Midbrain (tissue), 1 donor: ENCODE measurements around the gene TNFRSF1A.

Experiments used
- DNase-seq: peaks from one replicate; lab custom pipeline; 2025; lab: John Stamatoyannopoulos, UW

Gene TNFRSF1A

DNA sequence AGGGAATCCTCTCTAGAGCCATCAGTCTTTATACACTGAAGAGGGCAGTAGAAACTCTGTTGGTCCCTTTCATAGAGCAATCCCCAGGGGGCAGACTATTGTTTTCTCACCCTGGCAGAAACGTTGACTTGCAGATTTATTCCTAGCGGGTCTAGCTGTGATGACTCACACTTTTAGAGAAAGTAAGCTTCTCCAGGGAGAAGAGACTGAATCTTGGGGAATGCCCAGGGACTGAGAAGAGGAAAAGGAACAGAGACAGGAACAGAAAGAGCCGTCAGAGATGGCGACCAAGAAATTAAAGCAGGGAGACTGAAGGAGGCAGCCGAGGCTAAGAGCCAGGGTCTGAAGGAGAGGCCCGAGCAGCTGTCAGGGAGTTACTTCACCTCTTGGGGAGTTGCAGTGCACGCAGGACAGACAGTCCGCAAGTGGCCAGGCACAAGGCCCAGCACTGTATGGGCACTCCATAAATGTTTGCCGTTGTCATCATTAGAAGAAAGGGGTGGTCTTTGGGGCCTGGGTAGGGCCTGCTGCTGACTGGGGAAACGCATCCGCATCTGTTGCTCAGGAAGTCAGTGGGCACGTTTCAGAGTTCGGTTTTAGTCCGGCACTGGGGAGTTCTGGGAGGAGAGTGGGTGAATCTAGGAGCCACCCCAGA is 18.4 kb downstream of the TNFRSF1A start:
- DNase-seq: peak; percentile 63

DNA sequence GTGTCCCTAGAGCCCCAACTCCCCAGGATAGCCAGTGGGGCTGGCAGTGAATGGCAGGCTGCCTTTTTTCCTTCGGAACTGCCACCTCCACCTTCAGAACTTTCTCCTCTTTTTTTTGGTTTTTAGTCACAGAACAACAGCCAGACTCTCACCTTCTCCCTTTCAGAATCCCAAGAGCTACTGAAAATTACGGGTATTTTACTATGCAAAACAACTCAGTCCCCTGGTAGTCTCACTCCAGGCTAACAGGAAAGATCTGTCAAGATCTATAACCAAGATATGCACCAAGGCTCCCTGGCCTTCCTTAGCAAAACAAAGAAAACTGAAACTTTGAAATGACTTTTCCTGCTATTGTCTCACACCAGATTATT is 18.9 kb downstream of the TNFRSF1A start:
- DNase-seq: no peak

DNA sequence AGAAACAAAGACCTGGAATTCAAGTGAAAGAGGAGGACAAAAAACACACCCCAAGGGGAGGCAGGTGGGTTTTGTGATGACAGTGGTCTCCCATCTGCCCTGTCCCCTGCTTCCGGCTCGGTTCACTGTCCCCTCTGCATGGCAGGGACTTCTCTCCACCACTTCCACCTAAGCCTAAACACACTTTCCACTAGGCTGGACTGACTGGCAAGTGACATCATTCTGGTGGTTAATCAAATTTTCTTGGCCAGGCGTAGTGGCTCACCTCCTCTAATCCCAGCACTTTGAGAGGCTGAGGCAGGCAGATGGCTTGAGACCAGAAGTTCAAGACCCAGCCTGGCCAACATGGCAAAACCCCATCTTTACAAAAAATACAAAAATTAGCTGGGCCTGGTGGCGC is 19.5 kb downstream of the TNFRSF1A start:
- DNase-seq: no peak

DNA sequence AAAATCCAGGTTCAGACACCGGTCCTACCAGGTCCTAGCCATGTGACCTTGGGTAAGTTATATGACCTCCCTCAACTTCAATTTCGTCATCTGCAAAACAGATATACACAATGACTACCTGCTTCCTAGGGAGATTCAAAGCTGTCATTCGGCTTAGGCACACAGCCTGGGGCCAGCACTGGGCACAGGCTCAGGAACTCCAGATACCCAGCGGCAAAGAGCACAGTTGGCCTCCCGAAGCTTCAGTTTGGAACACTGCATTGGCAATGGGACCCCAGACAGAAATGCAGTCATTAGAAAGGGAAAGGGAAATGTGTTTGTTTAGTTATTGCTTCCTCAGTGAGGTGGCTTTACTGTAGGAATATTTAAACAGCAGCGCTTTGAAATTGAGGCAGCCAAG is 20.0 kb downstream of the TNFRSF1A start:
- no peak for DNase-seq

DNA sequence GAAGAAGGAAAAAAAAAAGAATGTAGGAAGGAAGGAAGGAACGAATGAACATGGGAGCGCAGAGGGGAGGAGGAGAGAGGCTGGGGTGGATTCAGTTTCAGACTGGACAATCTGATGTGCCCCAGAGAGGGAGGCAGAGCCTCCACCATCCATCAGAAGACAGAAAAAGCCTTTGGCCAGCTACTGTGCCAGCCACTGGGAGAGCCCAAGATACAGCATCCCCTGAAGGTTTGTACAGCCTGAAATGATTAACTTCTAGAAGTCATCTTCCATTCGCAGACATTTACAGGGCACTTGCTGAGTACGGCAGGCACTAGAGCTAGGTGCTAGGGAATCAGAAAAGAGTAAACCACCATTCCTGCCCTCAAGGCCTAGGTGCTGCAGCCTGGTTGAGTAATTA is 22.4 kb downstream of the TNFRSF1A start:
- DNase-seq: no peak

DNA sequence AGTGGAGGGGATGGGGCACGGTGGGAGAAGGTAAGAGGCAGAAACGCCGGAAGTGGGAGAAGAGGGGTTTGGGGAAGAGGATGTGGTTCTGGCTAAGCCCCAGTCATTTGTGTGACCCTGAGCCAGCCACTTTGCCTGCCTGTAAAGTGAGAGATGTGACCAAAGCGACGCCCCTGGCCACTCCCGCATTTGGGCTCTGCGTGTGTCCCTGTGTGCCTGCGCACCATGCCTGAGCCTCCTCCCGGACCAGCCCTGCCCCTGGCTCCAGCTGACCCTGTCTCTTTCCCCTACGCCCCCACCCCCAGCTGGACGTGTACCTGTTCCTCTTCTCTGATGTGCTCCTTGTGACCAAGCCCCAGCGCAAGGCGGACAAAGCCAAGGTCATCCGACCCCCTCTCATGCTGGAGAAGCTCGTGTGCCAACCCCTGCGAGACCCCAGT is 23.4 kb downstream of the TNFRSF1A start:
- DNase-seq: no peak

DNA sequence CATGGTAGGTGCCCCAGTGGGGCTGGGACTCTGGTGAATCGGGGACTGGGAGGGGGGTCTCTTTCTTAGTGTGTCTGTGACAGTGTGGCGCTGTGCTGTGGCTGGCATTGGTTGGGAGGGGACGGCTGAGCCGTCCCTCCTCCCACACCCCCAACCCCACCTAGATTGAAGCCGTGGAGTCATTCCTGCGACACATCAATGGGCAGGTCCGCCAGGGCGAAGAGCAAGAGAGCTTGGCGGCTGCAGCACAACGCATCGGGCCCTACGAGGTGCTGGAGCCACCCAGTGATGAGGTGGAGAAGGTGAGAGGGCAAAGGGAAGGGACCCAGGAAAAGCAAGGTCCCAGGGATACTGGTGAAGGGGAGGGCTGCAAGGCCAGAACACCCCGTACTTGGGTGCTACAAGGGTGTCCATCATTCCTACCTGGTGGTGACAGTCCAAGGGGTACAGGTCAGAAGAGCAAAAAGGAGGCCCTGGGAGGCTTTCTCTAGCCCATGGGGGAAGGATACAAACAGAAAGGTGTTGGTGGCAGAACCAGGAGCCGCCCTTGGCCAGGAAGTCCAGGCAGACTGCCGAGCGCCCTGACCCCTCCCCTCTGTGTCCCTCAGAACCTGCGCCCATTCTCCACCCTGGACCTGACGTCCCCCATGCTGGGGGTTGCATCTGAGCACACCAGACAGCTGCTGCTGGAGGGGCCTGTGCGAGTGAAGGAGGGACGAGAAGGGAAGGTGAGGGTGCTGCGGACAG is 24.0 kb downstream of the TNFRSF1A start:
- DNase-seq: no peak

DNA sequence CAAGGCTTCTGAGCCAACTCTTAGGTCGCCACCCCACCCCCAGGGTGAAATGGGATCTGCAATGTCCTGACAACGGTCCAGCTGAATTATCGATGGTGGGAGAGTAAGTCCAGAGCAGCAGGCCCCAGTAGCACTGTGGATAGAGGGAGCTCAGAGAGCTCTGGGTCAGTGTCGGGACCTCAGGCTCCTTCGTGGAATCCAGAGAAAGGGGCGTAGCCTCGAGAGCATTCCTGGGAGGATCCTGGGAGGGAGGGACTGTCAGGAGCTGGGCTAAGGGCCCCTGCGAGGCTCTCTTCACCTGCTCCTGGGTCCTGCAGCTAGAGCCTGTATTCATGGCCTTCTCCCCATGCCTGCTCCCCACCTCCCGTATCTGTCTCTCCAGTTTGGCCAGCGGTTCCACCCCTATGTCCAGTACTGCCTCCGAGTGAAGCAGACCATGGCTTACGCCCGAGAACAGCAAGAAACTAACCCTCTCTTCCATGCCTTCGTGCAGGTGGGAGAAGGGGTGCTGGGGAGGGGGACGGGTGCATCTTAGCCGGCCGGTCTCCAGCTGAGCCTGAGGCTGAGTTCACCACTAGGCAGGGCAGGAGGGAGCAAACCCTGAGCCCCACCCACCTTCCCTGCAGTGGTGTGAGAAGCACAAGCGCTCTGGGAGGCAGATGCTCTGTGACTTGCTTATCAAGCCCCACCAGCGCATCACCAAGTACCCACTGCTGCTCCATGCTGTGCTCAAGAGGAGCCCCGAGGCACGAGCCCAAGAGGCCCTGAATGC is 24.8 kb downstream of the TNFRSF1A start:
- no peak for DNase-seq

DNA sequence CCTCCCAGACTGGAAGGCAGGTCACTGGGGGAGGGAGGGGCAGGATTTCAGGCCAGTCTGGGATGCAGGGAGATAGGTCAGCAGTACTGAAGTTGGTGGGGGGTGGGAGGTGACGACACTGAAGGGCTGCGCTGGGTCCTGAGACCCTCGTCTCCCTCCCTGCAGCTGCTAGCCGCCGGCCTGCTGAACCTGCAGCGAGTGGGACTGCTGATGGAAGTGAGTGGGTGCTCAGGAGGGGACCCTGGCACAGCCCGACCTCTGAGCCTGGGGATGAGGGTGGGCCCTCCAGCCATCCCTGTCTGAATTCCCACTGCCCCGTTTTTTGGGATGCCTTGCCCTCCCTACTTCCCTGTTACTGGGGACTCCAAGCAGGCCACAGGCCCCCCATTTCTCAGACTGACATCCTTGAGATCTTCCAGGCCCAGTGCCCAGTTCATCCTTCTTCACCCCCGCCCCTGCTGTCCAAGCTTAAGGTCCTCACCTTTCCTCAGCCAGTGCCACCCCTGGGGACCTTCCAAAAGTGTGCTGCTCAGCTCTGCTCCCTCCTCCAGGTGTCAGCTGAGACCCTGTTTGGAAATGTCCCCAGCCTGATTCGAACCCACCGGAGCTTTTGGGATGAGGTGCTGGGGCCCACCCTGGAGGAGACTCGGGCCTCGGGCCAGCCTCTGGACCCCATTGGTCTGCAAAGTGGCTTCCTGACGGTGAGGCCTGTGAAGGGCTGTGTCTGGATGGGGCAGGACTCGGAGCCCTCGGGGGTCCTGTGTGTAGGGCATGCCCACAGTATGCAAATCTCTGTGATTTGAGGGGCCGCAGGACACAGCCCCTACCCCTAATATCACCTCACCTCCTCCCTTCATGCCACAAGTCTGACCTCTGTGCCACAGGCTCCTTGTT is 25.9 kb downstream of the TNFRSF1A start:
- no peak for DNase-seq

DNA sequence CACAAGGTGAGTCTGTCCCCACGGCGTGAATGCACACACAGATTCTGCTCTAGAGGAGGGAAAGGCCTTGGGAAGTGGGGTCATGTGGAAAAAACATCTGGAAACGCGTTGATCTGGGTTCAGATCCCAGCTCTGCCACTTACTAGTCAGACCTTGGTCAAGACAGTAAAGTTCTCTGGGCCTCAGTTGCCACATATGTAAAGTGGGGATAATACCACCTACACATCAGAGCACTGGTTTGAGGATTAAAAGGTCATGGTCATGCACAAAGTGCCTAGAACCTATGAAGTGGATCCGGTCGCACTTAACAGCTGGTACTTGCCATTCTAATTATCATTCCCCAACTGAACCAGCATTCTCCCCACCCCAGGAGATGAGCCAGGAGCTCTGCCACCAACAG is 26.7 kb downstream of the TNFRSF1A start:
- DNase-seq: no peak

DNA sequence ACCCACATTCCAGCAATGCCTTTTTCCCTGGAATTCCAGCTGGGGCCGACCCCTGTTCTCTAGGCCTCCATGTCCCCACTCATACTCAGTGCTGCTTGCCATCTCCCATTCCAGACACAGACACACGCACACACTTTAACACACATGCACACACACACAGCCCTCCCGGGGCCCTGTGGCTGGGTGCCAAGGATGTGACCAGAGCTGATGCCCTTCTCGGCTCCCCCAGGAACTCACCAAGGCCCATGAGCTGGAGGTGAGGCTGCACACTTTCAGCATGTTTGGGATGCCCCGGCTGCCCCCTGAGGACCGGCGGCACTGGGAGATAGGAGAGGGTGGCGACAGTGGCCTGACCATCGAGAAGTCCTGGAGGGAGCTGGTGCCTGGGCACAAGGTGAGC is 27.1 kb downstream of the TNFRSF1A start:
- DNase-seq: no peak

DNA sequence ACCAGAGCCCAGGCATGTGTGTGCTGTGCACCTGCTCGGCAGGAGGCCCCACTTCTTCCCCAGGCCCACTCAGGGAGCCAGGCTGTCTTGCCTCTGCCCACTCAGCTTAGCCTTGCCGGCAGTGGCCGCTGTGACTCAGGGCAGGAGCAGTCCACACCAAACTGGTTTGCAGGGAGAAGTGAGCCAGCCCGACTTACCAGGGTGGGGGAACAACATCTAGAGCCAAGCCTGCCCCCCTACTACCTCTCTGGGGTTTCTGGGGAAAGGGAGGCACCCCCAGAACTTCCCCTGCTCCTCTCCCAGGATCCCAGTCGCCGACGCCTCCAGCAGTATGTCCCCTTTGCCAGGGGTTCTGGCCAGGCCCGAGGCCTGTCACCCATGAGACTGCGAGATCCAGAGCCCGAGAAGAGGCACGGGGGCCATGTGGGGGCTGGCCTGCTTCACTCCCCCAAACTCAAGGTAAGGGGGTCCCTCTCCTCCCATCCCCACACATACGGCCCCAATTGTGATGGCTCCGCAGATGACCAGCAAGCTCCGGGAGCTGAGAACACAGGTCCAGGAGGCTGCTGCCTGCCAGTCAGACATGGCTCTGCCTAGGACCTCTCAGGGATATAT is 28.4 kb downstream of the TNFRSF1A start:
- DNase-seq: no peak

DNA sequence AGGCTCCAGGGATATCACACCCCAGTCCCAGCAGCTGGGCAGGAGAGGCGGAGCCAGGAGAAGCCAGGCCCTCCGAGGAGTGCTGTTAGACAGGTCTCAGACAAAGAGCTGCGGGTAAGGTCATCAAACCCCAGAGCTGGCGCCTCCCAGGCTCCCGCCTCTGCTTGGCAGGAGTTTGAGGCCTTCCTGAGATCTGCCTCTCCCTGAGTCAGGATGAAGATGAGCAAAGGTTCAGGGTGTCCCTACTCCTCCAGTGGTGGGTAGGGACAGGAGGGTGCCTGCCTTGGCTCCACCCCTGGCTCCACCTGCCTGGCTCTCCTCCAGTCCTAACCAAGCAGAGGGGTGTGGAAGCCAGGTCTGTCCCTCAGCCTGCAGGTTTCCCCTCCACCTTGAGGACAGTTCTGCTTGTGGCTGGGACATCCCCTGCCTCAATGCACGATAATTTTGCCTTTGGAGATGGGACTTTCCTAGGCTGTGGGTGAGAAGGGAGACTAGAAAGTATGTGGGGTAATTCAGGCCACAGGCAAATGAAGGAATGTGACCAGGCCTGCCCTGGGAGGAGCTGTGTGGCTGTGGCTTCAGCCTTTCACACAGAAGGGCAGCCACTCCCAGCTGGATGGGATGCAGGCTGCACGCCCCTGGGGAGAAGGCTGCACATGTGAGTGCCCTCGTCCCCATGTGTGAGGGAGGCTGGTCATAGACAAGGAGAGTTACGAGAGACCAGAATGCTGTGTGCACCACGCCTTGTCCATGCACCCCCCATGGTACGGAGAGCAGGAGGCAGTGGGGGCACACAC is 29.1 kb downstream of the TNFRSF1A start:
- no peak for DNase-seq

DNA sequence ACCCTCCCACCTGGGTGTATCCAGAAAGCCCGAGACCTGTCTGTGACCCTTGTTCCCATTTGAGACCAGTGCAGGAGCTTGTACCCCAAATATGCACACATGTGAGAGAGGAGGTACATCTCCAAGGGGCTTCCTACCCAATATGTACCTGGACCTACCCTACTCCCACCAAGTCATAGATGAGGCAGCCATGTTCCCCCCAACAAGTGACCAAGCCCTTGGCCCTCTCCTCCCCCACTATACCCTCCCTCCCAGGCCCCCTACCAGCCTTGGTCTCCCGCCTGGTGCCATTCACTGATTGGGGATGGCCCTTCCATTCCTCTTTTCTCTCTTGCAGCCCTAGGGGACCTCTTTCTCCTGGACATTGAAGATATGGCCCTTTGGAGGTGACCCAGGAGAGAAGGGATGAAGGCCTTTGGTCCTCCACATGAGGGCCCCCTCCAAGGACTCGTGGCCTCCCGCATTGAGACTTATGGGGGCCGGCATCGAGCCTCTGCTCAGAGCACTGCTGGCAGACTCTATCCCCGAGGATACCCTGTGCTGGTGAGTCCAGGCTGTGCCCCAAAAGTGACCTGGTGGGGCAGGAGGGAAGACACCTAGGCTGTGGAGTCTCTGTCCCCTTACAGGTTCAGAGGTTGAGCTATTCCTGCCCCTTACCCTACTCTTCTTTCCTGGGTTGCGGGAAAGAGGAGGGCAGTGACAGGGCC is 29.9 kb downstream of the TNFRSF1A start:
- DNase-seq: no peak

DNA sequence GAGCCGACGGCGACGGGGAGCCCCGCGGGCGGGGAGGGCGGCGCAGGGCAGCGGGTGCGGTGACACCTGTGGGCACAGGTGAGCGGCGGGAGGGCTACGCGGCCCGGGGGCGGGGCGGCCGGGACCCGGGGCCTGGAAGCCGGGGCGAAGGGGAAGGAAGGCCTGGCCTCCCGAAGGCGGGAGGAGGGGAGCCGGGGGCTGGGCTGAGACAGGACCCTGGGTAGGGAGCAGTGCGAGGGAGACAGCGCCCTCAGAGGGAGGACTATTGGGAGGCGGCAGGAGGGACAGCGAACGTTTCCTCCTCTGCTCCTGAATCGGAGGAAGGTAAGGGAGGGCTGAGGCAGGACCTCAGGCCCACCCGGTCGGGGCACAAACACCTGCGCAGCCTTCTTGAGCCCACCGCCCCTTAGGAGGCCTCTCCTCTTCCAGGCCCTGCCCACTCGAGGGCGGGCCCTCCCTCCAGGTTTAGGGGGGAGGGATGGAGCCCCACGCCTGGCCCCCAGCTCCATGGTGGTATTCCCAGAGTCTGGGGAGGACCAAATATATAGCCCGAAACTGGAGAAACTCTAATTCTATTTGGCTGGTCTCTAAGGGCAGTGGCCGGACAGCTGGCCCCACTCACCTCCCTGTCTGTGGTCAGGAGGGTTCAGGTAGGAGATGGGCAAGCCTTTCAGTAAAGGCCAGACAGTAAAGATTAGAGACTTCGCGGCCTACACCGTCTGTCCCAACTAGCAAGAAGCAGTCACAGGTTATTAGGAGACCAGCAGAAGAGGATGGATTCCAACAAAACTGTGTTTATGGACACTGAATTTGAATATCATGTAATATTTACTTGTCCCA is 30.9 kb downstream of the TNFRSF1A start:
- no peak for DNase-seq

DNA sequence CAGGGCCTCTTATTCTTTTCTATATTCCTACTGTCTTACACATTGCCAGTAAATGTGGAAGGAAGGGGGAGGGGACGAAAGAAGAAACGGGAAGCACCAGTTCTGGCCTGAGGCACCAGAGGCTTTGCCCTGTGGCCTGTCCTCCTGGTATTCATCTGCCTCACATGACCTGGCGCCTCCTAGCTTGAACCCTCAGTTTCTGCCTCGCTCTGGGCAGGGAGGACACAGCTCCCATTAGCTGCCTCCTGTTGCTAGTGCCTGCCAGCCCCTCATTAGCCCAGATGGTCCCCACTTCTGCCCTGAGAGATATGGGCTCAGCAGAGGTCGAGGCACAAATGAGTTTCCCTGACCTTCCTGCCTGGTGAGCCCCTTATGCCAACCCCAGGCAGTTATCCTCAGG is 34.3 kb downstream of the TNFRSF1A start:
- DNase-seq: no peak

DNA sequence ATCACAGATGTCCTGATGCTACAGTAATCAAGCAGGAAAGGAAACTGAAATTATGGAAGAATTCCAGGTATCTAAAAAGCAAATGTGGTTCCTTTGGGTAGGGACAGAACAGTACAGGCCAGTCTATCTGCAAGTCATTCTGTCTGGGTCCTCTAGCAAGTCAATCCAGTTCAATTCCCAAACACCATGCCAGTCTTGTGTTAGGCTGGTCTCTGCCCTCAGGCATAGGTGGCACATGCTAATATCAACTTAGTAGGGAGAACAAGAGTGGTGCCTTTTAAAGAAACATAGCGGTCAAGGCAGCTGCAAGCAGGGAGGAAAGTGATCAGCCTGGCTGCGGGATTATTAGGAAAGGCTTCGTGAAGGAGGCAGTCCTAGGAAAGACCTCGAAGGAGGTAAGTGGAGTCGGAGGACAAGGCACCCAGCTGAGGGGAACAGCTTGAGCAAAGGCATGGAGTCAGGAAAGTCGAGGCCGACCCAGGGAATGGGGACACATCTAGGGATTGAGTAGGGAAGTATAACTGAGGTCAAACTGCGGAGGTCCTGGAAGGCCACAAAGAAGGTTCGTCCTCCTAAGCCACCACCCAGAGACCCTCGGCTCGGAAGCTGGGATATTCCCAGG is 35.2 kb downstream of the TNFRSF1A start:
- no peak for DNase-seq

DNA sequence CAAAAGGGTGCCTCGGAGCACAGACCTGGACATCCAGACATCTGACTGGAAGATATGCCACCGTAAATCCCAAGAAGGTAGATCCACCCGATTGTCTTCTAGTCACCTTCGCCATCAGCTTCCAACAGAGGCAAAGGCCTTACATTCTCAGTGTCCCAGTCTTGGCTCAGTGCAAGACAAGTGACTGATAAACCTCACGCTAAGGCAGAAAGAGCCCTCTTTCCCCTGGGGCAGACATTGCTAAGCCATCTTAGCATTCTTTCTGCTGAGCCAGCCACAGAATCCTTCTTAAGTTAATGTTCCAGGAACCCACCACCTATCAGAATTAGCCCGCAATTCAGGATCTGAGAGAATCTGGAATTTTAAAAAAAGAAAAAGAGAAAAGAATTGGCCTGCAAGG is 35.7 kb downstream of the TNFRSF1A start:
- no peak for DNase-seq

DNA sequence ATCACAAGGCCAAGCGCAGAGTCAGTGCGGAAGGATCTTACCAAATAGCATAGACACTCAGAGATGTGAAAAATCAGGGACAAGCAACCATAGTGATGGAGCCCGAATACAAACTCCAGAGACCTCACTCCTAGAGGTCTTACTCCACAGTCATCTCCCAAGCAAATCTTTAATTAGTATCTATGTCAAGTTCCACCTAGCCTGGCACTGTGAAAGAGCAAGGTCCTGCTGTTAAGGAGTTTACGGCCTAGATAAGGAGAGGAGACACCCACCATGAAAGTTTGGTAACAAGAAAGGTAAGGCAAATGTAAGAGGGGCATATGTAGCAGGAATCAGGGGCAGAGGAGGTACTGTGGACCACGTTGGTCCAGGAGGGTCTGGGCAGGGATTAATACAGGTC is 38.8 kb downstream of the TNFRSF1A start:
- no peak for DNase-seq
